Hepatocyte (in vitro differentiated cells): Measurements from ENCODE around the gene SYNDIG1.

ENCODE experiments used
- EZH2 ChIP-seq: fragments of 200-600 bp; sonication (generic); IDR thresholded peaks from 2 replicates; pipeline ENCODE4 v1.6.1; 2016; ENCODE audit warnings: antibody characterized with exemption, mild to moderate bottlenecking, borderline replicate concordance
- EZH2phosphoT487 ChIP-seq: fragments of 200-600 bp; sonication (generic); IDR thresholded peaks from one replicate; pipeline ENCODE4 v1.6.1; 2018; ENCODE audit warnings: antibody characterized with exemption, mild to moderate bottlenecking, low read depth, moderate library complexity; ENCODE audit not compliant: unreplicated experiment, severe bottlenecking
- TF ChIP-seq, protein P1 (sequence below): fragments of 200-600 bp; sonication (generic); IDR thresholded peaks from 2 replicates; pipeline ENCODE4 v1.5.1; 2016; ENCODE audit warnings: antibody characterized with exemption, mild to moderate bottlenecking; ENCODE audit not compliant: poor library complexity

DNA sequence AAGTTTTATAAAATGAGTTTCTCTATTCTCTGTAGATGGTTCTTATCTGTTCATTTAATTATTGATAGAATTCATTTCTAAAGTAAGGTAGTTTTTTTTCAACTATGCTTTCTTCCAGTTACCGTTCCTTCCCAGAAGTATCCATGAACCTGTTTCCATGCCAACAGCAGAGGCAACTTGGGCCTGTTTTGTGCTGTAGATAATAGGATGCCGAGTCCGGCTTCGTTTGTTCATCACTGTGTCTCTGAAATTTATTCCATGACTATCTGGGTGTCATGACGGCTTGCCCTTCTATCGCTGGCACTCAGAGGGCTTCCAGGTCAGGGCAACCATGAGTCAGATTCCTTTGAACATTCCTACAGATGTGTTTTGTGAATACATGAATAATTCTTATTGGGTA, 190.4 kb downstream of the SYNDIG1 start:
- TF ChIP-seq, protein P1, sequence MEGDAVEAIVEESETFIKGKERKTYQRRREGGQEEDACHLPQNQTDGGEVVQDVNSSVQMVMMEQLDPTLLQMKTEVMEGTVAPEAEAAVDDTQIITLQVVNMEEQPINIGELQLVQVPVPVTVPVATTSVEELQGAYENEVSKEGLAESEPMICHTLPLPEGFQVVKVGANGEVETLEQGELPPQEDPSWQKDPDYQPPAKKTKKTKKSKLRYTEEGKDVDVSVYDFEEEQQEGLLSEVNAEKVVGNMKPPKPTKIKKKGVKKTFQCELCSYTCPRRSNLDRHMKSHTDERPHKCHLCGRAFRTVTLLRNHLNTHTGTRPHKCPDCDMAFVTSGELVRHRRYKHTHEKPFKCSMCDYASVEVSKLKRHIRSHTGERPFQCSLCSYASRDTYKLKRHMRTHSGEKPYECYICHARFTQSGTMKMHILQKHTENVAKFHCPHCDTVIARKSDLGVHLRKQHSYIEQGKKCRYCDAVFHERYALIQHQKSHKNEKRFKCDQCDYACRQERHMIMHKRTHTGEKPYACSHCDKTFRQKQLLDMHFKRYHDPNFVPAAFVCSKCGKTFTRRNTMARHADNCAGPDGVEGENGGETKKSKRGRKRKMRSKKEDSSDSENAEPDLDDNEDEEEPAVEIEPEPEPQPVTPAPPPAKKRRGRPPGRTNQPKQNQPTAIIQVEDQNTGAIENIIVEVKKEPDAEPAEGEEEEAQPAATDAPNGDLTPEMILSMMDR, result no peak
- TF ChIP-seq EZH2 (no peak), EZH2phosphoT487 (no peak)
